ENCODE results near the gene MEPE.

The MEPE gene

DNA sequence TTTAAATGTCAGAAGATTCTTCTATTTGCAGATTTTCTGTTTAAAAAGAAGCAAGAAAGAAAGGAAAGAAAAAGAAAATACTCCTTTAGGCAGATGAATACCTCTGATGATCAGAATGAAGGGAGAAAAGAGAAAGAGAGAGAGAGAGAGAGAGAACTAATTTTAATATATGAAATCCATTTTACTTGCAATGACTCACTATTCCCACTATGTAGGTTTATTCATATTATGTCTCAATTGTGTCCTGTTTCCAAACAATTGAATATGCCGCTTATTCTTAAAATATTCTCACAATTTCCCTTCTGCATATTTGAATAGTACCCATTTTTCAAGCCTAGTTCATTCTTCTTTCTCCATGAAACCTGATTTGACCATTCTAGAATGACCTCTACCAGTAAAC is 11.7 kb downstream of the MEPE start:
- peak; percentile 70 for DNase-seq

DNA sequence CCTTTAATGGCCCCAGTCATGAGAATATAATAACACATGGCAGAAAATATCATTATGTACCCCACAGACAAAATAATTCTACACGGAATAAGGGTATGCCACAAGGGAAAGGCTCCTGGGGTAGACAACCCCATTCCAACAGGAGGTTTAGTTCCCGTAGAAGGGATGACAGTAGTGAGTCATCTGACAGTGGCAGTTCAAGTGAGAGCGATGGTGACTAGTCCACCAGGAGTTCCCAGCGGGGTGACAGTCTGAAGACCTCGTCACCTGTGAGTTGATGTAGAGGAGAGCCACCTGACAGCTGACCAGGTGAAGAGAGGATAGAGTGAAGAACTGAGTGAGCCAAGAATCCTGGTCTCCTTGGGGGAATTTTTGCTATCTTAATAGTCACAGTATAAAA is 13.5 kb downstream of the MEPE start:
- no peak for DNase-seq

DNA sequence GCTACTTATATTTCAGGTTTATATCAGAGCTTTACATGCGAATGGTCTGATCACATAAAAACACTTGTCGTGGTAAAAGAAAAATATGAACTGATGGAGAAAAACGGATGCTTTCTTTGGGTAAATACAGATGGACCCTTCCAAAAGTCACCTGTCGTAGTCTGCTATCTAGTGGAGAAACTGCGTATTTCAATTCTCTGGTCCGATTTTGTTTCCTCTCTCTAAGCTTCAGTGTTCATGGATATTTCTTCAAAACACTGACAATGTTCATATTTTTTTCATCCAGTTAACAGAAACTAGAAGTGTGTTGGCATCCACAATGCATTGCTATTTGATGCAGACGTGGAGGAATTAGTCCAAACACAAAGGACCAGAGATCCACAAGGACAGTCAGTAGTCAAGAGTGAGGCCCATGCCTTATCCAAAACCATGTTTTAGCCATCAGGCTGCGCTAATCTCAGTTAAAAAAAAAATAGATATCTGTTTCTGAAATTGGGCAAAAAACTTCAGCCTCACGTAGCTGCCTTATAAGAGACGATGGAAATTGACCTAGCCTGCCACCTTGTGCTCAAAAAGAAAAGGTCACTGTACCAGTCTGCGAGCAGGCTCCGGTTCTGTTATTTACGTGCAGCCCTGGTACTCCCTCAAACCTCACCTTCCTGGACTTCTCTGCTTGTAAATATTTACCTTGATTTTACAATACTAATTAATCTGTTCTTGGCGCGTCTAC is 16.0 kb downstream of the MEPE start:
- DNase-seq, result peak; percentile 74

DNA sequence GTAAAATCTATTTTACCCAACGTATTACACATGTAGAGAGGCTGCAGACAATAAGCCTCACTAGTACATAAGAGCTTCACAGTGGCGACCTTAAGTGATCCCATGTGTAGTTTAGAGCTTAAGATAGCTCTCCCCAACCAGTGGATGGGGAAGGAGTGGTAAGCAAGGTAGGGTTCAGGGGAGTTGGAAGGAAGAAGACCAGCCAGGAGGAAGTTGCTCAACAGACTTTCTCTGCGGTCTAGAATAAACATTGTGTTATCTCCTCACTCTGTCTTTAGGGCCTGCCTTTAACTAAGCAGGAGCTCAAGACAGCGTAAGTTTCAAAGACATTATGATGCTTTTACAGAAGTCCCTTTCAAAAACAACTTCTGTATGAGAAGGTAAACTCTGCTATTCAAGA is 16.8 kb downstream of the MEPE start:
- peak; percentile 41 for DNase-seq

DNA sequence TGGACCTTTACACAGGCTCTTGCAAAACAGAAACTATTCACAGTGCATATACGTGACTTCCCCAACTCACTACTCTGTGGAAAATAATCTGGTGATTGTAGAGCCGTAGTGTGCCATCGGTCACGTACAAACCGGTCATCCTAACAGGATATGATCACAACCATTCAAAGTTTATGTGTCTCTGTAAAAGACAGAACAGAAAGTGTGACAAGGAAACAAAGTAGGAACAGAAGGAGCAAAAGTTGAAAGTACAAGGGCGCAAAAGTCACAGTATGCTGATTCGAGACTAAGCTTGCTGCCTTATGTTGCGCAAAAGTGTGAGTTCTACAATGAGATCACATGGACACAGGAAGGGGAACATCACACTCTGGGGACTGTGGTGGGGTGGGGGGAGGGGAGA is 18.6 kb downstream of the MEPE start:
- DNase-seq, result peak; percentile 96

DNA sequence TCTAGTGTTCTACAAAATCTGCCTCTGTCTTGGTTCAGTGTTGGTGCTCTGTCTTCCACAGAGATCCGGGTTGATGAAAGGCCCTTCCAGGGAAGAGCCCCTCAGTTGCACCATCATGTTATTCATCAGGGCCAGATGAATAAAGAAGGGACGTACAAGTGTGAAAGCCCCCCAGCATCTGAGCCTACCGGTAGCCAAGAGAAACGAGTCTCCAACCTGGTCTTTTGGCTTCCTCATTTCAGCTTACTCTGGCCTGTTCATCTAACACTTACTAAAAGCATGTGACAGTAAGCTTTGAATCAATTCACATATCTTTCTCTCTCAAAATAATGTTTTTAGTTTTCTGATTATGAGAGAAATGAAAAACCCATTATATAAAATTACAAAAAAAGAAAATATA is 19.2 kb downstream of the MEPE start:
- DNase-seq, result peak; percentile 27

DNA sequence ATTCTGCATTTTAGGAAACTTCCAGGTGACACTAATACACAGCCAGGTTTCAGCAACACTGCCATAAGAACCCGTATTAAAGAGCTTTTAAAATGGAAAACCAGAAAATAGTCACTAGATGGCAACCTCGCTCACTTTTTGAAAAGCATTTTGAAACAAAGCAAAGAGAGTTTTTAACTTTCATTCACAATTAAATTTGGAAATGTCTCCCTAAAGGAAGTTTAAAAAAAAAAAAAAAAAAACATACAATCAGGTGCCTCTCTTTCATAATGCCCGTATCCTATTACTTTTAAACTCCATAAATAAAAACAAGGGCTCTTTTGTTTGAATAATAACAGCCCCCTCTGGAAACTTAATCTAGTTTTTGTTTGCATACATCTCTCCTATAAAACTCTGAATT is 20.3 kb downstream of the MEPE start:
- peak; percentile 76 for DNase-seq

DNA sequence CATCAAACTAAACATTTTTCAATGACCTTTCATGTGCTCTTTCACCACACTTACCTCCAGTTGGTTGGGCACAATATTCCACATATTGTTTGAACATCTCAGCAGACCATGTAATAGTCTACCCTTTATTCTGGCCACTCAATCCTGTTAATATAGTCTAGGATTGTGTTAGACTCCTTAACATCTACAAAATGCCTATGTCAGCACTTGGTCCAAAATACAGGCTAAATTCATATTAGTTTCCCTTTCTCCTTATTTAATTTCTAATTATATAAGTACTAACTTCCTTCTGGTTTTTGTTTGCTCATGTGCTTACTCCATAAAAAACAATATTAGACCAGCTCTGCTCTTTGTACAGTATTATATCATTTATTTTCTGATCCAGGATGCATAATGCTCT is 21.1 kb downstream of the MEPE start:
- no peak for DNase-seq

DNA sequence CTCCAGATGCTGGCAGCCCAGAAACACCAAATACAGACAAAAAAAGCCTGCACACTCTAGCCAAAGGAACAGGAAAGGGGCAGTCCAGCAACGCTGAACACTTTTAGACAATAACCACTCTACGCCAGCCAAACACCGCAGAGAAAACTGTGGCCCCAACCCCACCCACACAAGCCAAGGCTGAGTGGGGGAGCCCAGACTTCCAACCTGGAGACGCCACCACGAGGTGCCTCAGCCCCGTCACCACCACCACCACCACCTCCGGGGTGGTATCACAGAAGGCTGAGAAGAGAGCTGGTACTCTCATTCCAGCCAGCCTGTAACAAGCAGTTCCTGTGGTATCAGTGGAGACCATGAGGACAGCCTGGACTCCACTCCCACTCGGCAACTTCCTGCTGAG is 22.8 kb downstream of the MEPE start:
- DNase-seq, result no peak

DNA sequence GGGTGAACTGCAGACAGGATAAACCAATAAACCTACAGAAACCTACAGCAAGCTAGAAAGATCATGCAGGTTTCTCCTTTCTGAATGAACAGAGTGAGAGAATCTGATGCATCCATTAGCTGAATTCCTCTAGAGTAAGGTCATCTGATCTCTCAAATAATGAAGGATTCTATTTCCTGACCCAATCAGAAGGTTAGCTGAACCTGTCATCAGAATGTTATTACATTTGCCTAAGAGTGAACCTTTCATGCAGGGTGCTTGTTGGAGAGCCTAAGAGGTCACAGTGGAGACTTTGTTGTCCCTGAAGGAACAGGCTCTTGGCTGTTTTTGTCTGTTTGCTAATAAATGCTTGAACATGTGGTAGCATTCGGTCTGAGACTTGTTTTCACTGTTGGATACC is 24.0 kb downstream of the MEPE start:
- no peak for DNase-seq

DNA sequence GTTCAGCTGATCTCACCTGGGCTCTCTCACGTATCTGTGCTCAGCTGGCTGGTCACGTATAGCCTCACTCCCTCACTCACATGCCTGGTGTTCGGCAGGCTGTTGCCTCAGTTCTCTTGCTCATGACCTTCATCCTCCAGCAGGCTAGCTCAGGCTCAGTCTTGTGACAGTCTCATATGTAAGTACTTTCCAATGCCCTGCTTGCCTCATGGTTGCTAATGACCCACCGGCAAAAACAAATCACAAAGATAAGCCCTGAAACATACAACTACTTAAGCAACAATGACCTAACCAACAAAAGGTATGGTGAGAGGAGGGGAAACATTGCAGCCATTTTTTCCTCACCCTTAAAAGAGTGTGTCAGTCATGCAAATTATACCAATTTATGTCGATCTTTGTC is 25.0 kb downstream of the MEPE start:
- peak; percentile 48 for DNase-seq

DNA sequence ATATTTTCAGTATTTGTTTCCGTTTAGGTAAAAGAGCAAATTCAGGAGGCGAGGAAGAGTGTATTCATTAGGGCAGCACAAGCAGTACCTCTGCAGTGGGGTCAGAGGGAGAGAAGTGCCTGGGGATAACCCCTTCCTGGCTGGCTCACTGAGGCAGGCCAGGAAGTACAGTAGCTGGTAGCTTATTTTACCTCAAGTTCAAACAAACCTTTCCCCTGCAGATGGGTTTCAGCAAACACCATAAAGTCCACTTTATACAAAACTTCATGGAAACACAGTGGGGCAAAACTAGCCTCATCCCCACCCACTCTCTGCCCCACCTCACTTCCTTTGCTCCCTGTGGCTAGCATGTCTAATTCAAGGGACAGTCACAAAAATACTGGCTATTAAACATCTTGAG is 29.5 kb downstream of the MEPE start:
- no peak for DNase-seq

DNA sequence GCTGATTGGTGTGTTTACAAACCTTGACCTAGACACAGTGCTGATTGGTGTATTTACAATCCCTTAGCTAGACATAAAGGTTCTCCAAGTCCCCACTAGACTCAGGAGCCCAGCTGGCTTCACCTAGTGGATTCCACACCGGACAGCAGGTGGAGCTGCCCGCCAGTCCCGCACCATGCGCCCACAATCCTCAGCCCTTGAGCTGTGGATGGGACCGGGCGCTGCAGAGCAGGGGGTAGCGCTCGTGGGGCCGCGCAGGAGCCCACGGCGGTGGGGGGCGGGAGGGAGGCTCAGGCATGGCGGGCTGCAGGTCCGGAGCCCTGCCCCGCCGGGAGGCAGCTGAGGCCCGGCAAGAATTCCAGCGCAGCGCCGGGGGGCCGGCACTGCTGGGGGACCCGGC is 30.7 kb downstream of the MEPE start:
- DNase-seq, result no peak

DNA sequence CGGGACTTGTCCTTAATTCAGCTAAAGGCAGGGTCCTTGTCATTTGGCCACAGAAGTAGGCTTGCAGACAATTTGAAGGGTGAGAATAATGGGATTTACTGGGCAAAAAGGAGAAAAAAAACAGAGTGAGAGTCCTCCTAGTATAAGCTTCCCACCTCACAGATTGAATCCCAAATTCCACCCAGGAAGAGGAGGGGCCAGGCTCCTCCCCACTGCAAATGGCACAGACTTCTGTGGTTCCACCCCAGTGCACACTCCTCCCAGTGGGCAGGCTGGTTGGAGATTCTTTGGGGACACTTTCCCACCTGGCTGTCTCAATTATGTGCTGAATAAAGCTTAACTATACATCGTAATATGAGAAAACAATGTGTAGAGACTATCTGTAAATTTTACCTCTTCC is 31.6 kb downstream of the MEPE start:
- no peak for DNase-seq

DNA sequence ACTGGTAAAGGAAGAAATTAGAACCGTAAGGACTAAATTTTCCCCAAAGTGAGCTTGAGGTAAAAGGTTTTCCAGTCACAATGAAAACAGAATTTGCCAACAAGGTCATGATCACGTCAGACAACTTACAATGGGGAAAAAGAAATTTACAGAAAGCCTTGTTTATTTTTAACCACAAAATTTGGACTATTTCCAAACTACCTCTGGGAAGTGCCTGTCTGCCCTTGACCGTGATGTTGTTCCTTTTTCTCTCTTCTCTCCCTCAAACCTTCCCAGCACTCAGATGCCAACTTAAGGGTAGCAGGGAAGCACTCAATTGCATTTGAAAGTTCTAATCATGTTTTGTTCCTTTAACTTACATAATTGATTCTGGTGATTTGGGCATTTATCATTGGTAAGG is 32.5 kb downstream of the MEPE start:
- peak; percentile 40 for DNase-seq

DNA sequence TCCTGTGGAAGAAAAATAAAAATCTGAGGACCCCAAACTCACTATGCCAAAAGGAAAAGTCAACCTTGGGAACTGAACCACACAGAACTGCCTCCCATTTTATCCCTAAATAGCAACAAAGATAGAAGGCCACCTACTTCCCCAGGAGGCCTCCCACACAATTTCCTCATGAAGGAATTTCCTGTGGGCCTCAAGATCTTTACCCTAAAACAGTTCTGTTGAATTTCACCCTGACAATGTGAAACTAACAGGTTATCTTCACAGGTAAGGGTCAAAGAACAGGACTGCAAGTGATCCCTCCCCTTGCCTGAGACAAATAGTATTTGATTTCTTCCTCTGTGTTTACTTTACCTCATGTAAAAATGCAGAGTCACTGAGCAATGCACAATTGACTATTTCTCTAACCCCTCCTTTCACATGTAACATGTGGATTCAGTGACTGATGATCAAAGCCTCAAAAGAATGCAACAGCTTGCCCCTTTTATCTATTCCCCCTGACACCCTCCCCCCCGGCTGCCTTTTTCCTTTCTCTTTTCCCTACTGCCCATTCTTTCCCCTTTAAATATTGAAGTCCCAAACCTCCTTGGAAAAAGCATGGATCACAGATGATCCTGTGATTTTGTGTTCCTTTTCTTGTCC is 33.3 kb downstream of the MEPE start:
- no peak for DNase-seq

DNA sequence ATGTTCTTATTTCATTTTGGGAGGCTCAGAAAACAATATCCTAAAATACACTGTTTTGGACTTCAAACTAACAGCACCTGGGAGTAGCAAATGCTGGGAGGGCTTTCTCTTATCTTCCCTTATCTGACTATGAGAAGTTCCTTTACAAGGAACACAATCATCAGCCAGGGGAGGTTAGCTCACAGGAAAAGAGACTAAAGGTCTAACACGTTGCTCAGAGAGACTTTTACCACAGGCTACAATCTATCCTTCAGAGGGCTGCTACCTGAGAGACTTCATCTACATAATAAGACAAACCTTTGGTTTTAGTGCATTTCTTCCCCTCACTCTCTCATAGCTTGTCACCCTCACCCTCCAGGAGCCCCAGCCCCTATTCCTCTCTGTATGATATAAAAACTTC is 35.8 kb downstream of the MEPE start:
- DNase-seq, result no peak

DNA sequence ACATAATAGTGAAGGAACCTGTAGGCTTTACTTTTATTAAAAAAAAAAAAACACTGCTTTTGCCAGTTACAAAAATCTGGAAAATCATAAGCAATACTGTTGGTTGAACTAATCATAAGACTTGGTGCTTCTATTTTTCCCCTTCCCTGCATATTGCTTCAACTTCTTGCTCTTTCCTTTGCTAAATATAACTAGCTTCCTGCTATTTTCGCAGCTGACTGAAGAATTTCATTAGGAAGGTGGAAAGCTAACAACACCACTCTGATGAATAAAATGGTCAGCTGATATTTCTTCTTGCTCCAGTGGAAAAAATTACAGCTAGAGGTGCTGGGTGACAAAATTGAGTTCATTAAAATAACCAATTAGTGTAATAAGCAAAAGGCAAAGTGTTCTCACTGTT is 39.3 kb downstream of the MEPE start:
- DNase-seq, result peak; percentile 41

DNA sequence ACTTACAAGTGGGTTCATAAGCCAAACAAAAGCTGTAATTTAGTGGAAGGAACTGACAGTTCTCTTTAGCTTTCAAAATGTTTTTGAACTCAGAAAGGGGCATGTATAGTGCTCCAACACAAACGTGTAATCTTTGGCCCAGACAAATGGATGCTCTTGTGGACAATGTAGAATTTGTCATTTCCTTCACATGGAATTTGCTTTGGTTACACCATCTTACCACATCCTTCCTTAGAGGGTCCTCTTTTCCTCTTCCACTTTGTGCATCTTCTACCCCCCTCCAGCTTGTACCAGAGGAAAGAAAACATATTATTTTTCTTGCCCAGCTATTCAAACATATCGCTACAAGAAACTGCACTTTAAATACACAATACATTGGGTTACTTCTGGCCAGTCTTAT is 42.4 kb downstream of the MEPE start:
- no peak for DNase-seq

DNA sequence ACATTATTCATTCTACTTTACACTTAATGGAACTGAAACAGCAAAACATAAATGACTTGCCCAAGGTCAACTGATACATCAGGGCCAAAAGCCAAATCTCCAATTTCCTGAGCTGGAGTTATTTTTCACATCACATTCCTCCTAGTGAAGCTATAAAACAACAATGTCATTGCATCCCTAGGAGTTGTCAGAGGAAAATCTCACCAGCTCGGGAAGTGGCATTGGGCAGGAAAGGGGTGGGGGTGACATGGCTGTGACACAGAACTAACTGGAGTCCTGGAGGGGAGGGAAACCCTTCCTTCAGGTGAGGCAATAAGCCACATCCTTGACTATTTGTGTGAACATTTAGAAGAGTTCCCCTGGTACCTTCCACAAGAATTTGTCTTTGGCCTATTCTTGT is 47.3 kb downstream of the MEPE start:
- no peak for DNase-seq

DNA sequence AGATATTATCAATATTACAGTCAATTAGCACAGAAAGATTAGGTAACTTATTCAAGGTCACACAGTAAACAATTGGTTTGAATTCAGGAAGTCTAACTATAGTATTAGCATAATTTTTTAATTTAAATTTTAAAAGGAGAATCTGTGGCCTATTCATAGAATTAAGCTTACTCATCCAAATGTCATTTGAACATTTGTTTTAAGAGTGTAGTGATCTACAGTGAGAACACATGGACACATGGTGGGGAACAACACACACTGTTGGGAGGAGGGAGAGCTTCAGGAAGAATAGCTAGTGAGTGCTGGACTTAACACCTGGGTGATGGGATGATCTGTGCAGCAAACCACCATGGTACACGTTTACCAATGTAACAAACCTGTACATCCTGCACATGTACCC is 48.3 kb downstream of the MEPE start:
- DNase-seq, result no peak

DNA sequence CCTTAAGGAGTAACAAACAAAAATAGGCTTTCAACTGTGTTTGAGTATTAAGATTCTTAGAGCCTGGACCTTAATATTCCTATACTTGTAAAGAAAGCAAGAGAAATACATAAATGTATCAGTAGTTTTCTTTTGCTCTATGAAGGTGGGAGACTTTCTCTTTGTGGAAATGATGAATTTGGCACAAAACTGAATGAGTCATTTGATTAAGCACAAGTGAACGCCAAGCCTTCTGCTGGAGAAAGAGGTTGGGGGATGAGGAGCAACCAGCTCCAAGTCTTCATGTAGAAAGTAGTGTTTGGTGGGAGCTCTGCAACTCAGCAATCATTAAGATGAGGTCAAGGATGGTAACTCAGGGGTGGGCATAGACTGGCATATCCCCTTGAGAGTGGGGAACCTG is 49.6 kb downstream of the MEPE start:
- DNase-seq, result no peak

DNA sequence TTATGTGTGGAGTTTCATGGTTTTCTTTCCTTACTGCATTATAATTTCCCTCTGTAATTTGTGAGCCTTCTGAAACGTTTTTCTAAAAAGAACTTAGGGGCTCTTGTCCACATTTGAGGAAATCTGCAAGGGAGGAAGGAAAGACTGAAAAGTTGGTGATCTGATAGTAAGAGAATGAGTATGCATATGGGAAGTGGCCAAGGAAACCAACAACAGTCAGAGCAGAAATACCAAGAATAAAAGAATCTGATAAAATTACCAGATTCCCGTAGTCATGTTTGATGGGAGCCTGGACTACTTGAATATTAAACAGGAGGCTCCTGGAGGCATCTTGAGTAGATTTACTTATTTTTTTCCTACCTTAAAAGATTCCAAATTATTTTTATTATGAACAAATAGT is 50.1 kb downstream of the MEPE start:
- DNase-seq, result no peak

DNA sequence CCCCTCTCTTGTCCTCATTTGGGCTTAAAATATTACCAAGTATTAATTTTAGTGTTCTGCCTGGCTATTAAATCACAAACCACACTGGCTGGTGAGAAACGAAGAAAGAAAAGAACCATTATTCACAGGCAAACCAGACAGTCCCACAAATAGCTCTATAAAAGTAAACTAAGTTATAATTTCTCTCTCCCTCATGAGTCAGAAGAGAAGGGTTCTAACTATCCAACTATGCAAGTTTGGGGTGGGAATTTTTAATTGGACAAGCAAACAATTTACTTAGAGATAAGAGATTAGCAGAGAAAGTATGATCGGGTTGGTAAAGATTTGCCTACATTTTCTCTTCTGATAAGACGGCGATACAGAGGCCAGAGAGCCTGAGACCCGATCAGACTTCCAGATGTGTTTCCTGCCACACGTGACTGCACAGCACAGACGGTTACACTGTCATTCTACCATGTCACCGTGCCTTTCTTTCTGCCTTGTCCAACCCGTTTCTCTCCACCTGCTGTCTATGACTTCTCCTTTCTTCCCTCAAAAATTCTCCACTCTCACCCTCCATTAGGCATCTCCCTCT is 52.3 kb downstream of the MEPE start:
- DNase-seq, result no peak

DNA sequence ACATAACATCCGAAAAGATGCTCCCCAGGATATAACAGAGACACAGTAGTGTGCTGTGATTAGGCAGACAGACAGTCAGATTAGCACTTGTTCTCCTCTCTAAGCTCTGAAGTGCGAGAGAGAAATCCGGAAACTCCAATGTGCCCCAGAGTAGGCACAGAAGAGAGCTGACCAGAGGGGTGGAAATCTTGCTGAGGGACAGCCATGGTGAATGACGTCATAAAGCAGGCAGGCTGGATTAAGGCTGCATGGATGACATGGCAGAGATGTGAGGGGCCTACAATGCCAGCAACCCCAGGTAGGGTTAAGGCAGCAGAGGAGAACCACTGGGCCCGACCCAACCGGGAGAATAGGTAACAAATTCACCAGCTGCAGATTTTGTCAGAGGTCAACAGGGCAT is 53.3 kb downstream of the MEPE start:
- no peak for DNase-seq

Measured in suppressor macrophage treated with lipopolysaccharide for 4 hours (primary cell).